GM19240 (cell line): ENCODE results near the gene KRTAP10-7.
"Not testable (repeated sequence)": the region's sequence is repeated elsewhere in the genome, so short reads cannot be mapped to it uniquely, and the experiment has no call there.

ENCODE experiments used
- DNase-seq: peaks from one replicate; pipeline ENCODE4 v3.0.0; 2011; ENCODE audit warnings: low spot score; ENCODE audit not compliant: insufficient read length

KRTAP10-7 gene

DNA sequence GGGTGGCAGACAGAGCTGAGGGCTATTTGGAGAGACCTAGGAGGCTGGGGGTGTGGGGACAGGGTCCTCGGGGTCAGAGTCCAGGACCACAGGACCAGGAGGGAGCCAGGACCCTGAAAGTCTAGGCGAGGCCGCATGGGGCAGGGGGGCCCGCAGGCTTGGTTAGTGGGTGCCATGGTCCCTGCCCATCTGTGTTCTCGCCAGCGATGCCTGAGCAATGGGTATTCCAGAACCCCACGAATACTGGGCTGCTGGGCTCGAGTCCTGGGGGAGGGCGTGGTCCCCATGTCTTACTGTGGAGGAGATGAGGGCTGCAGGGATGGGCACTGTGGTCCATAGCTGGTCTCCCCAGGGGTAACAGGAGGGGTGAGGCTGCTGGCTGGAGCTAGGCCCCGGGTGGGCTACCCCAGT is 10.1 kb upstream of the KRTAP10-7 start:
- DNase-seq: no peak

DNA sequence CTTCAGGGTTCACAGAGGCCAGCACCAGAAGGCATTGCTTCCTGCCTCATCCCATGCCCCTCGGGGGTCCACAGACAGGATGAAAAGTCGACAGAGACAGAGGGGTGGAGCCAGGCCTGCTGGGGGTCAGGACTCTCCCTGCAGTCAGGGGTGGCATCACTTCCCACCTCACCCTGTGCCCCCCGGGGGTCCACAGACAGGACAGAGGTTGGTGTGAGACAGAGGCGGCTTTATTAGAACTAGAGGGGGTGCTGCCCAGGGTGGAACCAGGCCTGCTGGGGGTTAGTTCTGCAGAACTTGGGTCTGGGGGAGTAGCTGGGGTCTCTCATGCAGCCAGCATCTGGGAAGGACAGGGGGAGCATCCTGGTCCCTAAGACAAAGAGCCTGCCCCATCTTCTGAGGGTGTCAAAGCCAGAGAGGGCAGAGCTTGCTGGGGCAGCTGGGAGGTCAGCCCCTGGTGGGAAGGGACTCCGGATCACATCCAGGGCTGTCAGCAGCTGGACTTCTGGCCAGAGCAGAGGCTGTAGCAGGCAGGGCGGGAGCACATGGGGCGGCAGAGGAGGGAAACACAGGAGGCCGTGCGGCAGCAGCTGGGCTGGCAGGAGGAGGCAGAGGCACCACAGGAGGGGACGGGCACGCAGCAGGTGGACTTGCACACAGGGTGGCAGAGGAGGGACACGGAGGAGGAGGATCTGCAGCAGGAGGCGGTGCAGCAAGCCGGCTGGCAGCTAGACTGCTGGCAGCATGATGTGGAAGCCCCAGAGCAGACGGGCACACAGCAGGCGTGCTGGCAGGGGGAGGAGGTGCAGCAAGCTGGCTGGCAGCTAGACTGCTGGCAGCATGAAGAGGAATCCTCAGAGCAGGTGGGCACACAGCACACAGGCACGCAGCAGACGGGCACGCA is 9.2 kb upstream of the KRTAP10-7 start:
- not testable (repeated sequence) for DNase-seq

DNA sequence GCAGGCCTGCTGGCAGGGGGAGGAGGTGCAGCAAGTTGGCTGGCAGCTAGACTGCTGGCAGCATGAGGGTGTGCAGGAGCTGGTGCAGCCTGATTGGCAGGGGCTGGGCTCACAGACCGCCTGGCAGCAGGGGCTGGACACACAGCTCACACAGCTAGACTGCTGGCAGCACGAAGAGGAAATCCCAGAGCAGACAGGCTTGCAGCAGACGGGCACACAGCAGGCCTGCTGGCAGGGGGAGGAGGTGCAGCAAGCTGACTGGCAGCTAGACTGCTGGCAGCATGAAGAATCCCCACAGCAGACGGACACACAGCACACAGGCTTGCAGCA is 8.6 kb upstream of the KRTAP10-7 start:
- DNase-seq: not testable (repeated sequence)

DNA sequence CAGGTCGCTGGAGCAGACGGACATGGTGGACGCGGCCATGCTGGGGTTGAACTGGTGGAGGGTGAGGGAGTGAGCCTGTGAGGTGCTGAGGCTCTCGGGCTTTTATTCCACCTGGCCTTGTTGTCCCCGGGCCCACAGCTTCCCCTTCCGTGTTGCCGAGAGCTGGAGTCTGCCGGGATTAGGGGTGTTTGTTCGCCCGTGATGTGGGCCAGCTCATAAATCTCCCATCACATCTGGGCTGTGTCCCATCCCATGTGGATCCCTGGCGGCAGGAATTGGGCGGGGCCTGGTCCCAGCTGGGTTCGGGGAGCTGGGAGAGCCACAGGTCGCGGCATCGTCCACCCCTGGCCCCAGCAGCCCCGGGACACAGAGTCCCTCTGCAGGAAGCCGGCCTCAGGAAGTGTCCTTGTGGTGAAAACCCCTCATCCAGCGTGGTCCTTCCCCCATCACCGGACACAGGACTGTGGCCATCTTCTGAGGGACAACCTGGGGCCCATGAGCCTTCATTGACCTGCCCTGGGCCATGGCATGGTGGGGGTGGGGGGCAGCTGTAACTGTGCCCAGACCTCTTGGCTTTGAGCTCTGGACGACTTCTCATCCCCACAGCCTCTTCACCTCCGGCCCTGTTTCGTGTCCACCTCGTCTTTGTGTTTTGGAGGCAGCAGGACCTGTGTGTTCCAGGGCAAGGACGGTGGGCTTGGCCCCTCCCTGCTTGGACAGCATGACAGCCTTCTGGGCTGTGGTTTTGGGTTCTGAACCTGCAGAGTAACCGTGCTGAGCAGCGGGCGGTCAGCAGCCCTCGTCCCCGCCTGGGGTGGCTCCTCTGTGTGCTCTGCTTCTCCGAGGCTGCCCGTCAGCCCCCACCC is 7.7 kb upstream of the KRTAP10-7 start, which contains the start of gene KRTAP10-6:
Gene KRTAP10-6 (minus strand): TSS at position 60 of the 866 bp plus-strand sequence. CDS start 21 bp downstream, at position 39.
- DNase-seq: no peak

DNA sequence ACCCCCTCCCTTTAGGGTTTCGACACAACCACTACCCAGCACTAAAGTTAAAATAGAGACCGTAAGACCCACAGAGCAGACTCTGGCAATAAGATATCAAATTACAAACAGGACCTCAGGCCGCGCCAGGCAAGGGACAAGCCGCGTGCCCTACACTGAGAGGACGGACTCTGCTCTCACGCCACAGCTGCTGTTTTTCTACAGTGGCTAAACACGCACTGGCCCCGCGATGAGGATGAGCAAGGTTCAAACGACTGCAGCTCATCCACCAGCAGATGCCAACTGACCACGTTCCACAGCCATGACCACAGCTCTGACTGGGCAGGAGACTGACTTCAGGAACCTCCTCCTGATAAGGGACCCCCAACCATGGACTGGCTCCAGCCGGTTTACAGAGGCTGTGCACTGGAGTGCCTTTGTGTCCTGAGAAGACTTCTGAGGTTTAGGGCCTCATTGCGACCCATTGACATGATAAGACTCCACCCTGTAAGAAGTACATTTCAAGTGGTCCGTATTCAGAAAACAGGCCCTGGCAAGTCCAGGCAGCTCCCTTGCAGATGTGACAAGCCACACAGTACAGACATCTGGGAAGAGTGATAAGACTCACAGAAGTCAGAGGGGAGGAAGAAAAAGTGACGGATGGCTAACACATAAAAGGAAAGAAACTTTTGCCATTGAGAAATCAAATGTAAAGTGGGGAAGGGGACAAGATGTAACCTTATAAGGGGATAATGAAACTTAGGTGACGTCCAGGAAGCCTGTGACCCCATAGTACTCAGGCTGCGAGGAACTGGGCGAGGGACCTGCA is 6.6 kb upstream of the KRTAP10-7 start:
- DNase-seq: no peak

DNA sequence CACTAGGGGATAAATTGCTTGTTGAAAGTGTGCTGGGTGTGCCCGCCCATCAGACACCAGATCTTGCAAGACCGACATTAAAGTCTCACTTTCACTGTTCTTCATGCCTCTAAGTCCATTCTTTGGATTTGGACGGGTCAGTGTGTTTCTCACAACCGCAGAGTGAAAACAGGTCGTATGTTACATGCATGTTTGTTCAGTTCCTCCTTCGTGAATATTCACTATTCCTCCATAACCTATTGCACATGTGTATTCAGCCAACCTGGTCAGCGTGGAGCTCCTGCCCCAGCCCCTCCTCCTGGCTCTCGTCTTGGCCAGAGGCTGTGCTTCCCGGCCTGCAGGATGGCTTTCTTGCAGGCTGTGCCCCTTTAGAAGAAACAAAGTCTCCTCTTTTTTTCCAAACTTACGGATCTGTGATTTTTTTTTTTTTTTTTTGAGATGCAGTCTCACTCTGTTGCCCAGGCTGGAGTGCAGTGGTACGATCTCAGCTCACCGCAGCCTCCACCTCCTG is 5.9 kb upstream of the KRTAP10-7 start:
- no peak for DNase-seq

DNA sequence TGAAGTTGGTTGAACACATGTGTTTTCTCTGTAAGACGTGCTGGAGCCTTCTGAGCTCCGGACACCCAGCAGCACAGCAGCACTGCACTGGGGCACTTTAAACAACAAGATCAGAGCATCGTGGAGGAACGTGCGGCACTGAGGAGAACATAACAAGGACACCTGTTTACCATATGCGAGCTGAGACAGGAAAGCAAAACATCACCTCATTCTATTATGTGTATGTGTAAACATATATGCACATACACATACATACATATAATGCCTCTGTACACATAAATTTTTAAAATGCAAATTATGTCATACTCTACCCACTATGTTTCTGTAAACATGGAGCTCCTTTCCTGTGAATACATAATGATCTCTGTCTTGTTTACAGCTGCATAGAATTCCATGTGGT is 4.9 kb upstream of the KRTAP10-7 start:
- DNase-seq: no peak

DNA sequence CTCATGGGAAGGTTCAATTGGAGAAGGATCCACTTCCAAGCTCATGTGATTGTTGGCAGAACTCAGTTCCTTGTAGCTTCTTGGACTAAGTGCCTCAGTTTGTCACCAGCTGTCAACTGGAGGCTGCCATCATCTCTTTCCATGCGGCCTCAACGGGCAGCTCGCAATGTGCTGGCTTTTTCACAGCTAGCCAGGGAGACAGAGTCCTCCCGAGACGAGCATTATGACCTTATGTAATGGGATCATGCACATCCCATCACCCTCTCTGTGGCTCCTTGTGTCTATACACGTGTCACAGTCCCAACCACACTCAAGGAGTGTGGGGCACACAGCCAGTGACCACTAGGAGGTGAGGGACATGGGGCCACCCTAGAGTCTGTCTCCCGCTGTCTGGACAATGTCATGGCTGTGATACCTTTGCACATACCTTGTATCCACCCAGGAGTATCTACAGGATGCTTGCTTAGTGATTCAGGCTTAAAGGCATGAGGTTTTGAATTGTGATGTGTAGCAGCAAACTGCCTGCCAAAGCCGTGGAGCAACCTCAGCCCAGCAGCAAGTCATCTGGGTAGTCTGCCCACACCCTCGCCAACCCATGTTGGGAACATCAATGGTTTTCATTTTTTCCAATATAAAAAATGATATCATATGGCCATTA is 4.2 kb upstream of the KRTAP10-7 start:
- DNase-seq: no peak

DNA sequence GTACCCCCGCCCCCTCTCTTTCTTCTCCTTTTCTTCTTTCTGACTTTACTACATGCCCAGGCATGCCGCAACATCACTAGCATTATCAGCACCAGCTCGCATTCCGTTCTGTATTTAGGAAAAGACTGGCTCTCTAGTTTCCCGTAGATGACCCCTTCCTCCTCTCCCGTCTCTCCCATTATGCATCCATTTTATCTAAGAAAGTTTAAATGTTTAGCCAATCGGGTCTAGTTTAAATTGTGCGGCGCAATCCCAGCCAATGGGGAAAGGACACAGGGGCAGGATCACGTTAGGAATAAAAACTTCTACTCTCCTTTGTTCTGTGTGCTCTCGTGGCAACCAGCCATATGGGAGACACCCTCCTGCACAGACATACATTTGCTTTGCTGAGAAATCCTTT is 2.3 kb upstream of the KRTAP10-7 start:
- no peak for DNase-seq

DNA sequence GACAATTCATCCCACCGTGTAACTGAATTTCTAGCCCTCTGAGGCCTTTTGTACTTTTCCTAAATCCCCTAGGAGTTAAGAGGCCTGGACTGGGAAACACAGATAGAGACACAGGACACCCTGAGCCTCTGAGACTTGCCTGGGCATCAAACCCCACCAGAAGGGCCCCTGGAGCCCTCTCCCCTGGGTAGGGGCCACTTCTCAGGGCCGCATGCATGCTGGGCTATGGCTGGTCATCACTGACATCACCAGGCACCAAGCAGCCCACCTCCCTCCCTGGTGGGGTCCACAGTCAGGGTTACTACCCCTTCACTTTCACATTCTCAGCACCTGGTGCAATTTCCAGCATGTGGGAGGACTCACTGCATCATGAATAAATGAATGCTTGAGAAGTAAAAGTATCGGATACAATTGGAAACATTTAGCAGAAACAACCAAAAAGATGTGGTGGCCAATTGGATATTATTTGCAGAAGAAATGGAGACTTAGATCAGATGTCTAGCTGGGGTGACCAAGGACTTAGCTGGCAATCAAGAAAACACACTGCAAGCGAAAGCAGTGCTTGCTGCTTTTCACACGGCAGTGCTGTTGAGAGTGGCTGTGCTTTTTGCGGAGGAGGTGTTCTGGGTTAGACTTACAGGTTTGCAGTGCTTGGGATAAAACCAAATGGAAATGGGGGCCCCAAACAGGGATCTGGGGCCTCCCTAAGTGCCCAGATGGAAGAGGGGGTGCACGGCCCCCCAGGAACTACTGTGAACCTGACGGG is 950 bp upstream of the KRTAP10-7 start:
- DNase-seq: no peak

DNA sequence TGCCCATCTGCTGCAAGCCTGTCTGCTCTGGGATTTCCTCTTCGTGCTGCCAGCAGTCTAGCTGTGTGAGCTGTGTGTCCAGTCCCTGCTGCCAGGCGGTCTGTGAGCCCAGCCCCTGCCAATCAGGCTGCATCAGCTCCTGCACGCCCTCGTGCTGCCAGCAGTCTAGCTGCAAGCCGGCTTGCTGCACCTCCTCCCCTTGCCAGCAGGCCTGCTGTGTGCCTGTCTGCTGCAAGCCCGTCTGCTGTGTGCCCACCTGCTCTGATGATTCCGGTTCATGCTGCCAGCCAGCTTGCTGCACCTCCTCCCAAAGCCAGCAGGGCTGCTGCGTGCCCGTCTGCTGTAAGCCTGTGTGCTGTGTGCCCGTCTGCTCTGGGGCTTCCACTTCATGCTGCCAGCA is 694 bp downstream of the KRTAP10-7 start:
- DNase-seq: not testable (repeated sequence)

DNA sequence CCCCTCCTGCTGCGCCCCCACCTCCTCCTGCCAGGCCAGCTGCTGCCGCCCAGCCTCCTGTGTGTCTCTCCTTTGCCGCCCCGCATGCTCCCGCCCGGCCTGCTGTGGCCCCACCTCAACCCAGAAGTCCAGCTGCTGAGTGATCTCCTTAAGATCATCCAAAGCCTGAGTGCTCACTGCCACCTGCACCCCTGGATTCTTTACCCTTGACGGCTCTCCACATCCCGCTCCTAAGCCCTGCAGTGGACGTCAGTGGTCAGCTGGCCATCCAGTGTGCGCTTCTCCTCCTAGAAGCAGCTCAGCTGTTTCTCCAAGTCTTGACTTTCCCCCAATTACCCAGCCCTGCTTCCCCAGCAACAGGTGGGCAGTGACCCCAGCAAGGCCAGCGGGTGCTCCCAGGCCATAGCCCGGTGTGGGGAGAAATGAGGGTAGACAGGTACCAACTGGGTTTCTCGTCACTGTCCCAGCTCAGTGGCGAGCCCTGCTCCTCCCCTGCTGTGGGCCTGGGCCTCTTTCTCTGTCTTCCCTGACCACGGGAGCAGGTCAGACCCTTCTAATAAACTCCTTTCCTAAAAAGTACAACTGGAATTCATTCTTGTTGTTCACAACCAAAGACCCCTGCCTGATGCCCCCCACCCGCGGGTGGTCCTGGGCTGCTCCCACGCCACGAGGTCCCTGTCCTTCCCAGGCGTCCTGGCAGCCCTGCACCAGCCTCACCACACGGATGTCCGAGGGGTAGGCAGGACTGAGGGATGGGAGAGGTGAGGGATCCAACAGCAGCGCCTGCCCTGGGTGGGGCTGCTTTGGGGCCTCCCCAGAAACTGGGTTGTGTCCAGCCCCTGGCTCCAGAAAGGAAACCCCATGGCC is 1.4 kb downstream of the KRTAP10-7 start:
- no peak for DNase-seq

DNA sequence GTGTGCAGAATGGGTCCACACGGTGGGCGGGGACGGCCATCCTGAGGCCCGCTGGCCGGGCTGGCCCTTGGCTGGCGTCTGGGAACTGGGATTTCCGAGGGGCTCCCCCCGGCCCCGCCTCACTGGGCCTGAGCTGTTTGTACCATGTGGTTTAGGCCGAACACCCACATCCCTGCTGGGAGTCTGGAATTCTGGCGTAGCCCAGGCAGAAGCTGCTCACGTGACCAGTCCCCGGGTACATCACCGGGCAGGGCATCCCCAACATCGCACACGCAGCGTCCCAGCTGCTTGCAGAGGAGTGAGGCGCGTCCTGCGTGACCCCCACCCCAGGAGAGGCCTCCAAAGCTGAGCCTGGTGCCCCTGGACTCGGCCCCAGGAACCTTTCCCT is 2.1 kb downstream of the KRTAP10-7 start:
- DNase-seq: no peak

DNA sequence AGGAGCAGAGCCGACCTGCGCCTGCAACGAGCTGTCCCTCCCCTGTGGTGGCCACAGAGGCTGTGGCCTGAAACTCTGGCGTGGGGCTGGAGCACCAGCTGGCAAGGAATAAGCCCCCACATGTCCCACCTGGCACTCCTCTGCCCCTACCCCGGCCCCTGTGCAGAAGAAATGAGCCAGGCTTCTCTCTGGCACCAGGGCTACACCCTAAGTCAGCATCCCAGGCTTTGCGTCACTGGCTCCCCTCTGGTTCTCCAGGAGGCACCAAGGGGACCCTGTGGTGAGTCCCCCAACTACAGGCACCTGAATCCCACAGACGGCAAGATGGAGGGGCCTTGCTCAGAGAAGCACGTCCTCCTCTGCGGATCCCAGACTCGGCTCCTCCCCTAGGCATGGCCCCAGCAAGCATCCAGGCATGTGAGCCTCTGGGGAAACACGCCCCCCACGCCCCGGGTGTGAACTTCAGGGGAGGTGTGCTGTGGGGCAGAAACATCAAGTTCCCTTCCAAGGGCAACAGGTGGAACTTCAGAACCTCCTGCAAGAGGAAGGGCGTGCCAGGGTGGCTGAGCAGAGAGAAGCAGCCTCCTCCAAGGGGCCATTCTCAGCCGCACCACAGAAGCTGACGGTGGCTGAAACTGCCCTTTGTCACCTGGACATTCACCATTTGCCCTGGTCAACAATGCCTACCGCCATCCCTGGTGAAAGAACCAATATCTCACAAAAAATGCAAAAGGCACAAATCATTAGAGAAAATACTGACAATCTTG is 2.9 kb downstream of the KRTAP10-7 start:
- DNase-seq: no peak

DNA sequence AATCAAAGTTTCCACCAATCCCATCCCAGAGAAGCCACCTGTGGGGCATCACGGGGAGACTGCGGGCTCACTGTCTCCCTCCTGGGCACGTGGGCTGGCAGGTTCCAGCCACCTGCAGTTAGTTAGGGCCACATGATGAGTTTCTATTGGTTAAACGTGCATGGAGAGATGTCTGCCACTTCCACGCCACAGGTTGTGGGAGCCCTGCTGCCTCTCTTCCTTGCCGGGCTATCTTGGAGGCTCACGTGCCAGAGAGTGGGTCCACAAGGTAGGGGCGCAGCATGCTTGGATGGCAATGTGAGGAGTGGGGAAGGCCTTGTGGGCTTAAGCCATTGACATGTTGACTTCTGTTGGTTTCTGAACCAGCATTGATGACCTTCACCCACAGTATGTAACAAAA is 3.5 kb downstream of the KRTAP10-7 start:
- DNase-seq: no peak

DNA sequence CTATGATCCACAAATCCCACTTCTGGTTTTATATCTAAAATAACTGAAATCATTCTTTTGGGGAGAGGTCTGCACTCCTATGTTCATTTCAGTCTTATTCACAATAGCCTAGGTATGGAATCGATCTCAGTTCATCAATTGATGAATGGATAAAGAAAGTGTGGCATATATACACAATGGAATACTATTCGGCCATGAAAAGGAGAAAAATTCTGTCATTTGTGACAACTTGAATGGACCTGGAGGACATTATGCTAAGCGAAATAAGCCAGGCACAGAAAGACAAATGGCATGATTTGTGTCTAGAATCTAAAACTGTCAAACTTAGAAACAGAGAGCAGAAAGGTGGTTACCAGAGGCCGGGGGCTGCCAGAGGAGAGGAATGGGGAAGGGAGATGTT is 6.1 kb downstream of the KRTAP10-7 start:
- DNase-seq: no peak

DNA sequence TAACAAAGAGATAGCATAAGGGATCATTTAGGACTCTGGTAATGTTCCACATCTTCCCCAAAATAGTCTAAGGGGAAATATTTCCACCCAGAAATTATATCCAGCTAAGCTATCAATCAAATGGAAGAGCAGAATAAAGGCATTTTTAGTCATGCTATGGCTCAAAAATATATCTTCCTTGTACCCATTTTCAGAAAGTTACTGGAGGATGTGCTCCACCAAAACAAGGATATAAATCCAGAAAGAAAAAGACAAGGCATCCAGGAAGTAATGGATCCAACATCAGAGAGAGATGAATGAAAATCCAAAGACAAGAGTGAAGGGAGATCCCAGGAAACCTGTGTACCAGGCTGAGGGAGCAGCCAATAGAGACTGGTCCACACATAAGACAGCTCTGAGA is 8.8 kb downstream of the KRTAP10-7 start:
- no peak for DNase-seq

DNA sequence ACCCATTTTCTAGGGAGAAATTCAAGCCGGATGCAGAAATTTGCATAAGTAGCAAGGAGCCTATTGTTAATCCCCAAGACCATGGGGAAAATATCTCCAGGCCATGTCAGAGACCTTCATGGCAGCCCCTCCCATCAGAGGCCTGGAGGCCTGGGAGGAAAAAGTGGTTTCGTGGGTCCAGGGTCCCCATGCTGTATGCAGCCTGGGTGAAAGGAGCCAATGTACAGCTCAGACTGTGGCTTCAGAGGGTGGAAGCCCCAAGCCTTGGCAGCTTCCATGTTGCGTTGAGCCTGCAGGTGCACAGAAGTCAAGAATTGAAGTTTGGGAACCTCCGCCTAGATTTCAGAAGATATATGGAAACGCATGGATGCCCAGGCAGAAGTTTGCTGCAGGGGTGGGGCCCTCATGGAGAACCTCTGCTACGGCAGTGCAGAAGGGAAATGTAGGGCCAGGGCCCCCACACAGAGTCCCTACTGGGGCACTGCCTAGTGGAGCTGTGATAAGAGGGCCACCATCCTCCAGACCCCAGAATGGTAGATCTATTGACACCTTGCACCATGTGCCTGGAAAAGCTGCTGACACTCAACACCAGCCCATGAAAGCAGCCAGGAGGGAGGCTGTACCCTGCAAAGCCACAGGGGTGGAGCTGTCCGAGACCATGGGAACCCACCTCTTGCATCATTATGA is 9.9 kb downstream of the KRTAP10-7 start:
- DNase-seq: not testable (repeated sequence)
